NCI-H524 (cell line): ENCODE data around the gene CD9.

Experiments used
- DNase-seq, 2 experiments: peaks; one replicate each; lab custom pipeline; 2025; lab: John Stamatoyannopoulos, UW

Gene CD9

DNA sequence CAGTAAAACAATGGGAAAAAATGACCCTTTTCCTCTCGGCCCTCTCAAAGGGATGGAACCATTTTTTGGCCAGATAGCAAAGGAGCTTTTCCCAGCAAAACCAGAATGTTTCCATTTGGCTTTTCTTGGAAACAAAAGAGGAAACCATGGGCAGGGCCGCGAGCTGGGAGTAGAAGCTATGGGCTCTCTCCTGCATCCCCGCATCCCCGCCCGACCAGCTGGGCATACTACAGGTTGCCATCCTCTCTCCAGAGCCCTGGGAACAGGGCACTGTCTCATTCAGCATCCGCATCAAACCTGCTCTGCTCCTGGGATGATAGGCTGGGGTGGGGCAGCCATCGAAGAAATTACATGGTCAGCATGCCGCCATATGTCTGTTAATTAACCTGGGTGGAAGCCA, 20.9 kb downstream of the CD9 start:
- DNase-seq: no peak

GRCh38 chr12:6222078-6222654, 22.0 kb downstream of the CD9 start:
- no peak for DNase-seq

DNA sequence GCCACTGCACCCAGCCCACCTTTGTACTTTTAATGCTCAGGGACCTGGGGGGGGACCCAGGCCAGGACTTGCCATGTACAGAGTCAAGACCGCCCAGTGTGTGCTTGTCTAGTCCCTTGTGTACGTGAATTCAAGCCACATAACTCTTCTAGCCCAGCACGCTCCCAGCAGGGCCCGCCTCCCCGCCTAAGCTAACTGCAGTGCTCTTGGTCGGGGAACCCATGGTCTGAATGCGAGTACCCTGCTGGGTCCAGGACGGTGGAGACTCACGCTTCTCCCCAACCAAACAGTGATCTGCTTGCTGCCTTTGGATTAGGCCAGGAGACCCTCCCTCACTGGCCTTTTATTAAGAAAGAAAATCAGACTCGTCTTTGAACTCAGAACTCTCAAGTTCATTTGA, 23.3 kb downstream of the CD9 start:
- DNase-seq: no peak

GRCh38 chr12:6224550-6224949, 24.4 kb downstream of the CD9 start:
- no peak for DNase-seq

- no peak for DNase-seq
Measured at GRCh38 chr12:6225630-6226001, 25.4 kb downstream of the CD9 start.

- DNase-seq: no peak
Measured at GRCh38 chr12:6226002-6226678, 25.9 kb downstream of the CD9 start.

DNA sequence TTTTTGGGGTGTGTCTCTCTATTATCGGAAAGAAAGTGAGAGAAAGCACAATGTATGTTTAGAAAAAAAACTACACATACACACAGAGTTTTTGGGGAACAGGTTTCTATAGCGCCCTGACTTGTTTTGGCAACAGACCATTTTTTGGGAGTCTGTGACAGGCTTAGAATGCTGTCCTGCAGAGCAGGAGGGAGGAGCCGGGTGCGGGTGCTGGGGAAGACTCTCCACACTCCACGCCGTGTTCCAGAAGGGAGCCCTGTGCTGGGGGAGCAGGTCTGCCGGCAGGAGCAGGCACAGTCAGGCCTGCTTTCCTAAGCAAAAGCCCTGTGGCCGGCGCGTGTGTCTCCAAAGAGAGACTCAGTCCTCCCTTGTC, 26.5 kb downstream of the CD9 start:
- DNase-seq: no peak

GRCh38 chr12:6228535-6229223, 28.5 kb downstream of the CD9 start:
- no peak for DNase-seq

DNA sequence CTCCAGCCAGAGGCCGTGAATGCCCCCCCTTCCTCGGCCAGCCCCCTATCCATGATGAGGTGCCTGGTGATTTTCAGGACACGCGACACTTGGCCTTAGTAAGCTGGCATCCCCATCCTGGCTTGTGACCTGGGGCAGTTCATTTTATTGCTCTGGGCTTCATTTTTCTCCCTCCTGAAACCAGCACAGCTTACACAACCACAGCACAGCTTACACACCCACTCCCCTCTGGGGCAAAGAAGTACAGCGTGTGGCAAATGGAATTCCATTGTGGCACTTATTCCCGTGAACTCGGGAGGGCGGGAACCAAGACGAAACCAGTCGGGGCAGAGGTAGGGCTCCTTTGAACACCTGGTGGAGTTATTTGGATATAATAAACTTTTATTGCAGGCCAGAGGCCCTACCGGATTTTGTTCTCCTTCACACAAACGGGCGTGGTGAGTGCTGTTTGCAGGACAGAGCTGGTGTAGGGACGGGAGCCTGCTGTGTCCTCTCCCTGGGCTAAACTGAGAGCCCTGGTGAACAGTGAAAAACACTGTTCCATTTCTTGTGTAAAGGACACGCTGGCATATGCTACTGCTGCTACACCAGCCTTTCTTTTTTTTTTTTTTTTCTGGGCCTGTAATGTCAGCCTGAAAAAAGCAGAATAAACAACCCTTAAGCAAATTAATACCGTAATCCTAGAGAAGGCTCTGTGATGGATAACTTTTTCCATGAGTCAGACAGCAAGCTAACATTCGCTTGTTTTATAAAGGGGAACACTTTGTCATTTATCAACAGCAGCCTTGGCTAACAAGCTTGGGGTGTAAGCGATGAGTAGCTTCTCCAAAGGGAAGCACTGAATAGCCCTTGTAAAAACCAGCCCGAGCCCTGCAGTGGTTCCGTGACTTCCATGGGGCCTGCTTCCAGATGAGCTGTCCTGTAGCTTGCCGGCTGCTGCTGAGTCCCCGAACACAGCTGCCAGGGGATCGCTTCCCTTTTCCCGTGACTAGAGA, 29.3 kb downstream of the CD9 start:
- no peak for DNase-seq

DNA sequence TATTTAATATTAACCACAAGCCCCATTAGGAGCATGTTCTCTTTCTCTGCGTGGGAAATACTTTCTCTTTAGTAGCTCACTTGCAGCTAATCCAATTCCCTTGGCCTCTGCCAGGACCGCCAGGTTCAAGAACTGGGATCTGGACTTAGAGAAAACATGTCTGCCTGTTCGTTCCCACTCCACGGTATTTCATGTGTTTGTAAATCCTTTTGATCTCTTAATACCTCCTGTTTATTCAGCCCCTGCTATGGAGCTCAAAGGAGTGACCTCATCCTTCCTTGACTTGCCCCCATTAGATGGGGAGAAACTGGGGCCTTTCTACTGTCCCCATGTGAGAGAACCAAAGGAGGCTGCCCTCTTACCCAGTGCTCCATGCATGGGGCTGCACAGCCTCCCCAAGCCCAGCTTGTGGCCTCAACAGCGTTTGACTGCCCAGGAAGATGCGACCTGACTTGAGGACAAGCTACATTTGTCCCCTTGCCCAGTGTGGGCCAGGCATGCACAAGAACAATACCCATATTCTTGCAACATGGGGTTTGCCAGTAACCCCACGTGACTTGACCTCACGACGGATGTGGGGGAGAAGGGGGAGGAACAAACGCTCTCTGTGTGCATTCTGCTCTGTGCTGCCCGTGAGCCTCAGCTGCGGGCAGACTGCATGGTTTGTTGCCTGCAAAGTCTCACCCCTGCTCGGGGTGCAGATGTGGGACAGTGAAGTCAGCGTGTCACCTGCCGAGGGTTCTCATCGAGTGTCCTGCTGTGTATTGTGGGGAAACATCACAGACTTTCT, 30.3 kb downstream of the CD9 start:
- DNase-seq: no peak

DNA sequence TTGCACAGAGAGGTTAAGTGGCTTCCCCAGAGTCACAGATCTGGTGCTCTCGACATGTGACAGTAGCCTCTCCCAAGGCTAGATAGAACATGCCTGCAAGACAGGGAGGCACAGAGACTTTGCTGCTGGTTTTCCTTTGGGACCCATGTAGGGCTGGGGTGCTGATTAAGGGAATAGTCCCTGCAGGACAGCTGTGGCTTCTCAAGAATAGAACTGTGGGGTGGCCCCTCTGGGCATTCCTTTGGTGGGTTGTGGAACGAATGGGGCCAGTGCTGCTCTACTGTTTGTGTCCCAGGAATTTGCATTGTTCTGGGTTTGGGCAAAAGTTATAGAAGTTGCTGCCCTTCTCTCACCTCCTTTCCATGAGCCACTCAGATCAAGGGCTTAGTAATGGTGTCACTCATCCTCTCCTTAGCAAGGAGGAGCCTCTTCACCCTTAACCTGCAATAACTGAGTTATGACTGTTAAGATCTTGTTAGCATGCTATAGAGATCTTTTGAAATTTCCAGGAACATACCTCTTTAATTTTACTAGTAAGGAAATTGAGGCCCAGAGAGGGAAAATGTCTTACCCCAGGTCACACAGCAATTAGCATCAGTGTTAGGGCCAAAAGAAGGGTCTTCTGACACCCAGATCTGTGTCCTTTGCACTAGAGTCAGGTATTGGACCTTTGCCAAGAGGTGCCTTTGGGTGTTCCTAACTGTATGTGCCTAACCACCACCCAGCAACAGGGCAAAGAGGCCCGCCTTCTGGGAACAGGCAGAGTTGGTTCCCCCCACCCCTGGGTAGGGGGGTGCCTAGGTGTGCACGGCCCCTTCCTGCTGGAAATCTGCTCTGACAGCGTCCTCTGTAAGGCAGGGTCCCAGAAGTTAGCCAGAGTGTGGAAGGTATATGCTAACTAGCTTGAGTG, 31.4 kb downstream of the CD9 start:
- no peak for DNase-seq

GRCh38 chr12:6233121-6233971, 33.1 kb downstream of the CD9 start:
- no peak for DNase-seq

- DNase-seq: no peak
Measured at GRCh38 chr12:6234214-6234613, 34.0 kb downstream of the CD9 start.

DNA sequence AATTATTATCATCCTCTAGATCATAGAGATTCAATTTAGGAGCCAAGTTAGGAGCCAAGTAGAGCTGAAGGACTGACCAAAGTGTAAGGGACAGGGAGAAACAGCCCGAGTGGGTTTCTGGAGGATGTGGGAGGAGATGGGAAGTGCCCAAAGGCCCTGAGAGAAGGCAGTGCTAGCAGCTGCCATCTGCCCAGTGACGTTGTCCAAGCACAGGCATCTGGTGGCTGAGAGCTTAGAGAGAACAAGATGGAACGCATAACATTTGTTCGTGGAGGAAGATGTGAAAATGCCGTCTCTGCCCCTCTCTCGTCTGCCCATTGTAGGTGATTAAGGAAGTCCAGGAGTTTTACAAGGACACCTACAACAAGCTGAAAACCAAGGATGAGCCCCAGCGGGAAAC, 34.7 kb downstream of the CD9 start:
- peak in 1 of 2 experiments; percentile 29 for DNase-seq

DNA sequence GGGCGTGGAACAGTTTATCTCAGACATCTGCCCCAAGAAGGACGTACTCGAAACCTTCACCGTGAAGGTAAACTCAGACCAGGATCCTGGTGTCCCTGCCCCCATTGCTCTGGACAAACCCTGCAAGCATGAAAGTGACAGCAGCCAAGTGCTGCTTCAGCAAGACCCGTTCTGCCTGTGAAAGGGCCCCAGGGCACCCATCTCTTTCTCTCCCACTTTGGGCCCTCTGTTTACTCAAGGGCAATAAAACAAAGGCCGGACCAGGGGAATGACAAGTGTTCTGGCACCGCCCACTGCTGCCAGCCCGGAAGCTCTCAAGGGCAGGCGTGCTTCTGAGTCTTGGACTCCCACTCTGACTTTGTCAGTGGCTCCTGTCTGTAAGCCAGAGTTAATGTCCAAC, 35.3 kb downstream of the CD9 start:
- no peak for DNase-seq

DNA sequence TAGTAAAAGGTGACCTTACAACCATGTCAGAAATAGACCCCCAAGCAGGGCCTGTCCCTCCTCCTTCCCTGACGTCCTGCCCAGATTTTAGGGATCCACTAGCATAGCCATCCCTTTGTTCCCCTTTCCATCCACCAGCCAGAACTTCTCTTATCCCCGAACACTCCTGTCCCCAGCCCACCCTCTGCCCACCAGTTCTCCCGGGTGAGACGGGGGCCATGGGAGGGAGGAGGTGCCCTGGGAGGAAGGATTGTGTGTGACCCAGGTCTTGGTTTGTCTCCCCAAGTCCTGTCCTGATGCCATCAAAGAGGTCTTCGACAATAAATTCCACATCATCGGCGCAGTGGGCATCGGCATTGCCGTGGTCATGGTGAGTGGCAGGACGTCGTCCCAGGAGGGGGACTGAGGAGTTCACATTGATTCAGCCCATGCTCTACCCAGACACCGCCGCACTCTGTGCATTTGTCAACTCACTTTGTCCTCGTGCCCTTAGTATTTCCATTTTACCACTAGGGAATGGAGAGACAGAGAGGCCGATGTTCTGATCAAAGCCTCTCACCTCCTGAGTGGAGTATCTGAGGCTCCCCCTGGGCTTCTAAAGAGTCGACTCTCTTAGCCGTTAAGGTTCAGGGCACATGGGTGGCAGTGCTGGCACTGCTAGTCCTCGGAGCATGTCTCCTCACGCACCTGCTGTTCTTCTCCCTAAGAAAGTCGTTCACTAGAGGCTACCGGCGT, 35.9 kb downstream of the CD9 start:
- no peak for DNase-seq

GRCh38 chr12:6236641-6236940, 36.4 kb downstream of the CD9 start:
- no peak for DNase-seq

DNA sequence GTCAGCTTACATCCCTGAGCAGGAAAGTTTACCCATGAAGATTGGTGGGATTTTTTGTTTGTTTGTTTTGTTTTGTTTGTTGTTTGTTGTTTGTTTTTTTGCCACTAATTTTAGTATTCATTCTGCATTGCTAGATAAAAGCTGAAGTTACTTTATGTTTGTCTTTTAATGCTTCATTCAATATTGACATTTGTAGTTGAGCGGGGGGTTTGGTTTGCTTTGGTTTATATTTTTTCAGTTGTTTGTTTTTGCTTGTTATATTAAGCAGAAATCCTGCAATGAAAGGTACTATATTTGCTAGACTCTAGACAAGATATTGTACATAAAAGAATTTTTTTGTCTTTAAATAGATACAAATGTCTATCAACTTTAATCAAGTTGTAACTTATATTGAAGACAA, 37.6 kb downstream of the CD9 start:
- no peak for DNase-seq

GRCh38 chr12:6238875-6239274, 38.7 kb downstream of the CD9 start:
- DNase-seq: no peak
